ENCODE measurements around the gene ADRB2.

Gene ADRB2

GRCh38 chr5:148805326-148806290 lies 20.8 kb upstream of the ADRB2 start:
- no peak for DNase-seq

- no peak for DNase-seq
Observed at GRCh38 chr5:148806520-148806931, 19.9 kb upstream of the ADRB2 start.

- no peak for DNase-seq
Observed at GRCh38 chr5:148807851-148808250, 18.6 kb upstream of the ADRB2 start.

GRCh38 chr5:148808864-148809642 lies 17.4 kb upstream of the ADRB2 start:
- DNase-seq = no peak

- no peak for DNase-seq
Observed at GRCh38 chr5:148809781-148810524, 16.5 kb upstream of the ADRB2 start.

- no peak for DNase-seq
Observed at GRCh38 chr5:148810823-148811222, 15.6 kb upstream of the ADRB2 start.

GRCh38 chr5:148811756-148812155 lies 14.7 kb upstream of the ADRB2 start:
- DNase-seq = no peak

GRCh38 chr5:148815086-148815485 lies 11.3 kb upstream of the ADRB2 start:
- DNase-seq = no peak

- no peak for DNase-seq
Observed at GRCh38 chr5:148815578-148815977, 10.8 kb upstream of the ADRB2 start.

- no peak for DNase-seq
Observed at GRCh38 chr5:148816357-148816756, 10.1 kb upstream of the ADRB2 start.

GRCh38 chr5:148816782-148817181 lies 9.6 kb upstream of the ADRB2 start:
- DNase-seq = no peak

GRCh38 chr5:148817606-148818005 lies 8.8 kb upstream of the ADRB2 start:
- DNase-seq = no peak

- DNase-seq = no peak
Observed at GRCh38 chr5:148820461-148821395, 5.7 kb upstream of the ADRB2 start.

GRCh38 chr5:148823871-148824270 lies 2.5 kb upstream of the ADRB2 start:
- DNase-seq = no peak

- no peak for DNase-seq
Observed at GRCh38 chr5:148825716-148826052, 727 bp upstream of the ADRB2 start.

- no peak for DNase-seq
Observed at GRCh38 chr5:148826739-148827070, 294 bp downstream of the ADRB2 start.

GRCh38 chr5:148827723-148828122 lies 1.3 kb downstream of the ADRB2 start:
- DNase-seq = no peak

GRCh38 chr5:148828511-148829247 lies 2.3 kb downstream of the ADRB2 start:
- DNase-seq = no peak

- DNase-seq = no peak
Observed at GRCh38 chr5:148829248-148829594, 2.8 kb downstream of the ADRB2 start.

GRCh38 chr5:148829734-148830133 lies 3.3 kb downstream of the ADRB2 start:
- DNase-seq = no peak

- no peak for DNase-seq
Observed at GRCh38 chr5:148830211-148830610, 3.8 kb downstream of the ADRB2 start.

Measured in NCI-H1048 (cell line).